OCI-LY1 (cell line): Measurements from ENCODE around the gene HOXD8.

Experiments used
- CTCF ChIP-seq: fragments of 200-600 bp; sonication (generic), shearing (Covaris generic); IDR thresholded peaks from 2 replicates; pipeline ENCODE4 v1.5.1; 2017; ENCODE audit warnings: mild to moderate bottlenecking, antibody characterized with exemption, low read length, moderate library complexity, mixed read lengths
- EZH2 ChIP-seq: fragments of 200-600 bp; sonication (generic), shearing (Covaris generic); IDR thresholded peaks from 2 replicates; pipeline ENCODE4 v1.8.0; 2017; ENCODE audit warnings: borderline replicate concordance, mixed run types, mild to moderate bottlenecking, antibody characterized with exemption, low read length, moderate library complexity, mixed read lengths

GRCh38 chr2:176152350-176153181 lies 23.1 kb downstream of the HOXD8 start:
- no peak for TF ChIP-seq CTCF
- TF ChIP-seq EZH2 = no peak
